Cardiac ventricle fibroblast (primary cell): ENCODE data around the gene F8A3. TPM values are rescaled to one million over a fixed set of nuclear protein-coding genes. Genes with fewer than 3 reads are reported as not detected.

Experiments used
- total RNA-seq: library from RNA; depleted of rRNA; stranded (reverse); fragments of >200 nt; gene quantifications from 2 replicates; pipeline ENCODE4 v1.2.3, GENCODE V29; 2015

Gene F8A3
- total RNA-seq, result 9.4 TPM in 1 of 2 replicates, not detected in the other

DNA sequence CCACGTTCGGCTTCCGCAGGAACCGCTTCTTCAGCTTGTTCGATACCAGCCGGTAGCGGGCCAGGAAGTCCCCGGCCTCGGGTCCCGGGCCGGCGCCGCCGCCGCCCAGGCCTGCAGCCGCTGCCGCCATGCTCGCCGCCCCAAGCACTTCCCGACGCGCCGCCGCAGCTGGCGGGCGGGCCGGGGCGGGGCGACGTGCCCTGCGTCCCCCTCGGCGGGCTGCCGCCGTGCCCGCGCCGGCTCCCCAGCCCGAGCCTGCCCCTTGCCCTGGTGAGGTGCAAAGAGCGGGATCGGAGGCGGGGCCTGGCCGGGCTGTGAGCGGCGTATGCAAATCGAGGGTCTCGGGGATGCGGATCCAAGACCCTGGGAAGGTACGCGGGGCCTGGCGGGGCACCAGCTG is at the start of gene F8A3:
Gene F8A3 (minus strand): TSS at position 150 of the 400 bp plus-strand sequence. CDS start 20 bp downstream, at position 130.

Other genes with a start within 250 kb of the F8A3 start
- 25.9 and 31.3 TPM in 2 replicates for gene VBP1, start 242.2 kb downstream of the F8A3 start, total RNA-seq
- 0.05 and 0.06 TPM in 2 replicates for gene RAB39B, start 194.1 kb downstream of the F8A3 start, total RNA-seq
- 2.9 and 5.2 TPM in 2 replicates for gene CLIC2, start 124.0 kb downstream of the F8A3 start, total RNA-seq
- gene F8A2, start 76.5 kb downstream of the F8A3 start, total RNA-seq, result not detected in 2 replicates
- 0.62 and 0.78 TPM in 2 replicates for gene SPRY3, start 154.0 kb upstream of the F8A3 start, total RNA-seq
- gene TMLHE, start 154.3 kb upstream of the F8A3 start, total RNA-seq, result 8.3 and 8.9 TPM in 2 replicates